HepG2 (cell line): ENCODE measurements around the gene MPIG6B. TPM values are rescaled to one million over a fixed set of nuclear protein-coding genes. Genes with fewer than 3 reads are reported as not detected.
A peak's percentile ranks its signal among the peaks of the same experiment; 100 is the strongest.

Source experiments
- KLF15 ChIP-seq: sonication (generic); formaldehyde crosslinking; IDR thresholded peaks from 2 replicates; pipeline ENCODE4 v1.8.1; 2023; ENCODE audit warnings: borderline replicate concordance, mild to moderate bottlenecking, inconsistent platforms, missing genetic modification reagents, mixed read lengths
- MLLT10 ChIP-seq: sonication (generic); formaldehyde crosslinking; IDR thresholded peaks from 2 replicates; pipeline ENCODE4 v1.4.0; 2020; ENCODE audit warnings: missing genetic modification reagents
- MTF1 ChIP-seq: sonication (generic); formaldehyde crosslinking; IDR thresholded peaks from 2 replicates; pipeline ENCODE4 v1.5.0; 2020; ENCODE audit warnings: missing genetic modification reagents
- MYPOP ChIP-seq: sonication (generic); formaldehyde crosslinking; IDR thresholded peaks from 2 replicates; pipeline ENCODE4 v1.8.1; 2023; ENCODE audit warnings: mild to moderate bottlenecking, moderate library complexity, missing genetic modification reagents
- NR0B2 ChIP-seq: sonication (generic); formaldehyde crosslinking; IDR thresholded peaks from 2 replicates; pipeline ENCODE4 v1.4.0; 2020; ENCODE audit warnings: mild to moderate bottlenecking, missing genetic modification reagents
- PAWR ChIP-seq: sonication (generic); formaldehyde crosslinking; IDR thresholded peaks from 2 replicates; pipeline ENCODE4 v1.4.0; 2020; ENCODE audit warnings: missing genetic modification reagents, mild to moderate bottlenecking, borderline replicate concordance
- POGK ChIP-seq: sonication (generic); formaldehyde crosslinking; conservative IDR thresholded peaks from 2 replicates; pipeline ENCODE4 v1.8.0; 2022; ENCODE audit warnings: mild to moderate bottlenecking, moderate library complexity, missing genetic modification reagents
- SAP130 ChIP-seq: IDR thresholded peaks from 2 replicates; pipeline ENCODE4 v1.6.1; 2016; ENCODE audit warnings: low read depth
- SCMH1 ChIP-seq: sonication (generic); formaldehyde crosslinking; IDR thresholded peaks from 2 replicates; pipeline ENCODE4 v1.9.0; 2021; ENCODE audit warnings: missing genetic modification reagents, mild to moderate bottlenecking, borderline replicate concordance
- SRSF1 ChIP-seq: fragments of 200-400 bp; formaldehyde crosslinking; optimal IDR thresholded peaks from 2 replicates; pipeline ENCODE3; 2017; ENCODE audit warnings: mild to moderate bottlenecking, low read depth, low read length, moderate library complexity
- ZNF44 ChIP-seq: sonication (generic); formaldehyde crosslinking; IDR thresholded peaks from 2 replicates; pipeline ENCODE4 v1.5.1; 2020; ENCODE audit warnings: mild to moderate bottlenecking, missing genetic modification reagents
- ZNF503 ChIP-seq: sonication (generic); formaldehyde crosslinking; IDR thresholded peaks from 2 replicates; pipeline ENCODE4 v1.4.0; 2020; ENCODE audit warnings: missing genetic modification reagents
- ZNF792 ChIP-seq: IDR thresholded peaks from 2 replicates; pipeline ENCODE4 v1.6.1; 2016
- ZSCAN12 ChIP-seq: sonication (generic); formaldehyde crosslinking; IDR thresholded peaks from 2 replicates; pipeline ENCODE4 v1.9.0; 2021; ENCODE audit warnings: mild to moderate bottlenecking, missing genetic modification reagents
- polyA plus RNA-seq, 8 experiments: library from polyadenylated mRNA; depleted of rRNA in 3 of 8; stranded (reverse) in 7 of 8; unstranded in 1 of 8; fragments of >200 nt; fragmentation: Illumina TruSeq in 4 of 8; extraction: Trizol in 4 of 8; gene quantifications; 2 replicates each; pipeline versions ENCODE4 v1.2.1 to v1.2.3, GENCODE V29; 2011 to 2016; ENCODE audit warnings: low read depth in 4 of 8, missing spikeins in 1 of 8, mixed read lengths in 1 of 8; ENCODE audit not compliant: insufficient read depth in 1 of 8
- total RNA-seq, 5 experiments: library from RNA; depleted of rRNA; stranded (reverse); fragments of >200 nt; fragmentation: Illumina TruSeq; extraction: Trizol; gene quantifications; 2 replicates each; pipeline ENCODE4 v1.2.3, GENCODE V29; 2016; ENCODE audit warnings: low read depth in 1 of 5
- TF ChIP-seq, protein P1 (sequence below): sonication (generic); formaldehyde crosslinking; IDR thresholded peaks from 2 replicates; pipeline ENCODE4 v1.5.1; 2020; ENCODE audit warnings: missing genetic modification reagents, mild to moderate bottlenecking, borderline replicate concordance
- TF ChIP-seq, protein P2 (sequence below): sonication (generic); formaldehyde crosslinking; conservative IDR thresholded peaks from 2 replicates; pipeline ENCODE4 v1.5.0; 2020; ENCODE audit warnings: missing genetic modification reagents
- TF ChIP-seq, protein P3 (sequence below): sonication (generic); formaldehyde crosslinking; IDR thresholded peaks from 2 replicates; pipeline ENCODE4 v1.5.0; 2020; ENCODE audit warnings: missing genetic modification reagents, mild to moderate bottlenecking, borderline replicate concordance

Gene MPIG6B
- total and polyA plus RNA-seq, 2 of the 13 experiments (the other 11 are each of a cell fraction or from before 2014, with no cell fraction given), result not detected

GRCh38 chr6:31765910-31766794 is 43.0 kb downstream of the MPIG6B start (continued):
- TF ChIP-seq, protein P1, sequence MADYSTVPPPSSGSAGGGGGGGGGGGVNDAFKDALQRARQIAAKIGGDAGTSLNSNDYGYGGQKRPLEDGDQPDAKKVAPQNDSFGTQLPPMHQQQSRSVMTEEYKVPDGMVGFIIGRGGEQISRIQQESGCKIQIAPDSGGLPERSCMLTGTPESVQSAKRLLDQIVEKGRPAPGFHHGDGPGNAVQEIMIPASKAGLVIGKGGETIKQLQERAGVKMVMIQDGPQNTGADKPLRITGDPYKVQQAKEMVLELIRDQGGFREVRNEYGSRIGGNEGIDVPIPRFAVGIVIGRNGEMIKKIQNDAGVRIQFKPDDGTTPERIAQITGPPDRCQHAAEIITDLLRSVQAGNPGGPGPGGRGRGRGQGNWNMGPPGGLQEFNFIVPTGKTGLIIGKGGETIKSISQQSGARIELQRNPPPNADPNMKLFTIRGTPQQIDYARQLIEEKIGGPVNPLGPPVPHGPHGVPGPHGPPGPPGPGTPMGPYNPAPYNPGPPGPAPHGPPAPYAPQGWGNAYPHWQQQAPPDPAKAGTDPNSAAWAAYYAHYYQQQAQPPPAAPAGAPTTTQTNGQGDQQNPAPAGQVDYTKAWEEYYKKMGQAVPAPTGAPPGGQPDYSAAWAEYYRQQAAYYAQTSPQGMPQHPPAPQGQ, result no peak
- TF ChIP-seq SCMH1 (CRISPR knock-in tag) (no peak), MLLT10 (CRISPR knock-in tag) (no peak), ZNF44 (CRISPR knock-in tag) (no peak), MYPOP (CRISPR knock-in tag) (0 out of 2 replicates have a peak, but pooled peaks have one; percentile 49), NR0B2 (CRISPR knock-in tag) (peak; percentile 78; the same call in 1 of the 2 replicates), ZSCAN12 (CRISPR knock-in tag) (no peak), MTF1 (CRISPR knock-in tag) (no peak), SRSF1 (no peak), SAP130 (CRISPR knock-in tag) (peak; percentile 79), POGK (CRISPR knock-in tag) (0 out of 2 replicates have a peak, but pooled peaks have one; percentile 82), KLF15 (CRISPR knock-in tag) (0 out of 2 replicates have a peak, but pooled peaks have one; percentile 51), ZNF792 (CRISPR knock-in tag) (no peak), ZNF503 (no peak), PAWR (no peak)
- TF ChIP-seq, protein P2, sequence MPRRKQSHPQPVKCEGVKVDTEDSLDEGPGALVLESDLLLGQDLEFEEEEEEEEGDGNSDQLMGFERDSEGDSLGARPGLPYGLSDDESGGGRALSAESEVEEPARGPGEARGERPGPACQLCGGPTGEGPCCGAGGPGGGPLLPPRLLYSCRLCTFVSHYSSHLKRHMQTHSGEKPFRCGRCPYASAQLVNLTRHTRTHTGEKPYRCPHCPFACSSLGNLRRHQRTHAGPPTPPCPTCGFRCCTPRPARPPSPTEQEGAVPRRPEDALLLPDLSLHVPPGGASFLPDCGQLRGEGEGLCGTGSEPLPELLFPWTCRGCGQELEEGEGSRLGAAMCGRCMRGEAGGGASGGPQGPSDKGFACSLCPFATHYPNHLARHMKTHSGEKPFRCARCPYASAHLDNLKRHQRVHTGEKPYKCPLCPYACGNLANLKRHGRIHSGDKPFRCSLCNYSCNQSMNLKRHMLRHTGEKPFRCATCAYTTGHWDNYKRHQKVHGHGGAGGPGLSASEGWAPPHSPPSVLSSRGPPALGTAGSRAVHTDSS (CRISPR knock-in tag), result no peak
- TF ChIP-seq, protein P3, sequence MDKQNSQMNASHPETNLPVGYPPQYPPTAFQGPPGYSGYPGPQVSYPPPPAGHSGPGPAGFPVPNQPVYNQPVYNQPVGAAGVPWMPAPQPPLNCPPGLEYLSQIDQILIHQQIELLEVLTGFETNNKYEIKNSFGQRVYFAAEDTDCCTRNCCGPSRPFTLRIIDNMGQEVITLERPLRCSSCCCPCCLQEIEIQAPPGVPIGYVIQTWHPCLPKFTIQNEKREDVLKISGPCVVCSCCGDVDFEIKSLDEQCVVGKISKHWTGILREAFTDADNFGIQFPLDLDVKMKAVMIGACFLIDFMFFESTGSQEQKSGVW (CRISPR knock-in tag), result no peak
